NCI-H460 (cell line): ENCODE data around the gene BRINP1. TPM values are rescaled to one million over a fixed set of nuclear protein-coding genes. Genes with fewer than 3 reads are reported as not detected.

Source experiments
- DNase-seq: peaks from one replicate; pipeline ENCODE4 v3.0.0-alpha.2; 2016; ENCODE audit warnings: low read depth; ENCODE audit errors: extremely low read depth
- polyA plus RNA-seq: library from polyadenylated mRNA; depleted of rRNA; stranded (reverse); fragments of >200 nt; gene quantifications from 2 replicates; pipeline ENCODE4 v1.2.3, GENCODE V29; 2014; cell fraction: nucleus; rRNA removed
- total RNA-seq: library from RNA; depleted of rRNA; stranded (reverse); fragments of >200 nt; shearing (Covaris generic); gene quantifications from 2 replicates; pipeline ENCODE4 v1.2.3, GENCODE V29; 2014; rRNA removed

The BRINP1 gene
- 0.30 TPM in 1 of 2 replicates, not detected in the other for total RNA-seq
- polyA plus RNA-seq = not detected in 2 replicates

- DNase-seq = no peak
Observed at GRCh38 chr9:119368681-119369581, at the start of gene BRINP1. Gene BRINP1, minus strand, starts transcription at chr9:119369435. Its CDS starts 56,080 bp downstream, at chr9:119313355.

GRCh38 chr9:119418721-119419120 lies 49.5 kb upstream of the BRINP1 start:
- no peak for DNase-seq

GRCh38 chr9:119416793-119417192 lies 47.6 kb upstream of the BRINP1 start:
- DNase-seq = no peak

GRCh38 chr9:119412399-119412798 lies 43.2 kb upstream of the BRINP1 start:
- no peak for DNase-seq

GRCh38 chr9:119409552-119409951 lies 40.3 kb upstream of the BRINP1 start:
- DNase-seq = no peak

GRCh38 chr9:119400606-119401005 lies 31.4 kb upstream of the BRINP1 start:
- DNase-seq = no peak

GRCh38 chr9:119398350-119398749 lies 29.1 kb upstream of the BRINP1 start:
- DNase-seq = no peak

GRCh38 chr9:119391878-119392277 lies 22.6 kb upstream of the BRINP1 start:
- no peak for DNase-seq

- peak; percentile 19 for DNase-seq
Observed at GRCh38 chr9:119375892-119376291, 6.7 kb upstream of the BRINP1 start.

GRCh38 chr9:119372951-119373350 lies 3.7 kb upstream of the BRINP1 start:
- no peak for DNase-seq

- DNase-seq = peak; percentile 22
Observed at GRCh38 chr9:119370816-119371215, 1.6 kb upstream of the BRINP1 start.

GRCh38 chr9:119369680-119370366 lies 588 bp upstream of the BRINP1 start:
- DNase-seq = no peak

- no peak for DNase-seq
Observed at GRCh38 chr9:119368179-119368578, 1.1 kb downstream of the BRINP1 start.

GRCh38 chr9:119367683-119368075 lies 1.6 kb downstream of the BRINP1 start:
- no peak for DNase-seq

- DNase-seq = no peak
Observed at GRCh38 chr9:119366909-119367682, 2.1 kb downstream of the BRINP1 start.

GRCh38 chr9:119365291-119366027 lies 3.8 kb downstream of the BRINP1 start:
- peak; percentile 38 for DNase-seq

GRCh38 chr9:119360237-119360636 lies 9.0 kb downstream of the BRINP1 start:
- DNase-seq = no peak

GRCh38 chr9:119357336-119358096 lies 11.7 kb downstream of the BRINP1 start:
- no peak for DNase-seq

- DNase-seq = no peak
Observed at GRCh38 chr9:119349351-119349825, 19.8 kb downstream of the BRINP1 start.
